A549 (cell line): ENCODE data around the gene C18orf63.

ENCODE experiments used
- CHD2 ChIP-seq: fragments of 150-350 bp; IDR thresholded peaks from 2 replicates; pipeline ENCODE4 v1.6.1; 2014; ENCODE audit warnings: low read length; ENCODE audit not compliant: partially characterized antibody
- CTCF ChIP-seq: fragments of >200 bp; sonication (Bioruptor Twin); formaldehyde crosslinking; IDR thresholded peaks from 3 replicates; pipeline ENCODE4 v1.5.1; 2016
- E2F6 ChIP-seq: IDR thresholded peaks from 2 replicates; pipeline ENCODE4 v1.6.1; 2012; ENCODE audit warnings: low read depth, borderline replicate concordance
- EP300 ChIP-seq, 2 experiments: fragments of >200 bp; sonication (Bioruptor Twin); formaldehyde crosslinking; IDR thresholded peaks; 2 replicates in 1 of 2; 3 replicates in 1 of 2; pipeline ENCODE4 v1.6.1; 2016 to 2017
- HDAC2 ChIP-seq: fragments of 200-600 bp; sonication (generic); IDR thresholded peaks from 2 replicates; pipeline ENCODE4 v1.6.1; 2016
- HMGXB4 ChIP-seq: fragments of 250-450 bp; sonication (Bioruptor Pico); IDR thresholded peaks from 2 replicates; pipeline ENCODE4 v1.5.0; 2021; ENCODE audit warnings: mild to moderate bottlenecking, moderate library complexity, borderline replicate concordance
- KDM1A ChIP-seq: fragments of 200-600 bp; sonication (generic); IDR thresholded peaks from 2 replicates; pipeline ENCODE4 v1.6.1; 2016; ENCODE audit warnings: low read depth, mild to moderate bottlenecking
- POLR2A ChIP-seq: IDR thresholded peaks from 2 replicates; pipeline ENCODE4 v1.6.1; 2012; ENCODE audit warnings: mild to moderate bottlenecking, low read length
- RAD21 ChIP-seq, 2 experiments: fragments of >200 bp in 1 of 2; sonication (Bioruptor Twin) in 1 of 2; formaldehyde crosslinking in 1 of 2; IDR thresholded peaks in 1 of 2; conservative IDR thresholded peaks in 1 of 2; 2 replicates in 1 of 2; 3 replicates in 1 of 2; pipeline ENCODE4 v1.6.1; 2012 to 2018; ENCODE audit warnings: inconsistent platforms in 1 of 2
- RCOR1 ChIP-seq: fragments of 150-350 bp; IDR thresholded peaks from 2 replicates; pipeline ENCODE4 v1.6.1; 2014; ENCODE audit warnings: antibody characterized with exemption, low read length, low read depth
- REST ChIP-seq: fragments of 200-600 bp; sonication (generic); IDR thresholded peaks from 2 replicates; pipeline ENCODE4 v1.6.1; 2016; ENCODE audit warnings: antibody characterized with exemption, mild to moderate bottlenecking, moderate library complexity
- SREBF2 ChIP-seq: fragments of 450-650 bp; IDR thresholded peaks from 2 replicates; pipeline ENCODE4 v1.6.1; 2014; ENCODE audit warnings: mild to moderate bottlenecking, moderate library complexity

GRCh38 chr18:74351354-74351753 is 35.7 kb downstream of the C18orf63 start:
- TF ChIP-seq CTCF (no peak), HDAC2 (no peak), CHD2 (no peak), POLR2A (no peak), REST (no peak), SREBF2 (no peak), E2F6 (no peak), RCOR1 (no peak), RAD21 (conservative IDR thresholded peaks at IDR 0.05 in 1 of 2, IDR thresholded peaks at IDR 0.05 in 1 of 2) (no peak), EP300 (IDR thresholded peaks at IDR 0.05) (no peak), HMGXB4 (no peak), KDM1A (no peak)
